CD4-positive, alpha-beta T cell treated with Interleukin-2 at 100 ng/mL for 4 hours (primary cell): ENCODE data around the gene E2F4.

Experiments used
- DNase-seq: peaks from one replicate; pipeline ENCODE4 v3.0.0-alpha.2; 2020; ENCODE audit warnings: low spot score

E2F4 gene

GRCh38 chr16:67190448-67191399 is 1.2 kb upstream of the E2F4 start:
- DNase-seq: no peak

DNA sequence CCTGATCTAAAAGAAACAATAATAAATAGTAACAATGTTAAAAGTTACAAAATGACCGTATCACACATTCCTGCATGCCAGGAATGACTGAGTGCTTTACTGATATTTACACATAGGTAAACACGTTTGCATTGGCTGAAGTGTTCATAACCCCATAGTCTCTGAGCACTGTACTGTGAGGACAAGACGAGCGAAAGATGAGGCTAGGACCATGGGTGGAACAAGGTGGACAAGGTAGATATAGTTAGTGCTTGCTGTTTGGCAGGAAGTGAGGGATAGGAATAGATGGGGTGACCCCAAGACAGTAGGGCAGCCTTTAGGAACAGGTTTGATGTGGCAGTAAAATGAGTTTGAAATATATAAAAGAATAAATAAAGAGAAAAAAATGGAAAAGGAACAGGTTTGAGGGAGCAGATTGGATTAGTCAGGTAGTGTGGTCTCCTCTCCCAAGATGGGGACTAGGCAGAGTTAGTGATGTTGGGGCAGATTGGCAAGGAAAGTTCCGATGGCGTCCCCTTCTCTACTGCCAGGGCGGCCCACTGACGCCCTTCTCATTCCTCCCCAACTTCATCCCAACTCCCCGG is 452 bp upstream of the E2F4 start:
- no peak for DNase-seq

GRCh38 chr16:67192781-67193361 is 916 bp downstream of the E2F4 start:
- DNase-seq: no peak

- no peak for DNase-seq
Measured at GRCh38 chr16:67193536-67193935, 1.6 kb downstream of the E2F4 start.

GRCh38 chr16:67194260-67194659 is 2.3 kb downstream of the E2F4 start:
- no peak for DNase-seq

DNA sequence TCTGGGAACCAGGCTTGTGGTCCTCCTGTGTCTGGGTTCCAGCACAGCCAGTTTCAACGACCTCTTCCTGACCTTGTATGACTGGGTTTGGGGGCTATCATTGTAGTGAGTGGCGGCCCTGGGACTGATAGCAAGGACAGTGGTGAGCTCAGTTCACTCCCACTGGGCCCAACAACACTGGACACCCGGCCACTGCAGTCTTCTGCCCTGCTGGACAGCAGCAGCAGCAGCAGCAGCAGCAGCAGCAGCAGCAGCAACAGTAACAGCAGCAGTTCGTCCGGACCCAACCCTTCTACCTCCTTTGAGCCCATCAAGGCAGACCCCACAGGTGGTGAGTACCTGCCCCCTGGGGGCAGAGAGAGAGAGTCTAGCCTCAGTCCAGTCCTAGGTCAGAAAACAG is 3.7 kb downstream of the E2F4 start:
- DNase-seq: no peak

- DNase-seq: no peak
Measured at GRCh38 chr16:67196881-67197280, 4.9 kb downstream of the E2F4 start.

- no peak for DNase-seq
Measured at GRCh38 chr16:67197704-67198103, 5.7 kb downstream of the E2F4 start.

DNA sequence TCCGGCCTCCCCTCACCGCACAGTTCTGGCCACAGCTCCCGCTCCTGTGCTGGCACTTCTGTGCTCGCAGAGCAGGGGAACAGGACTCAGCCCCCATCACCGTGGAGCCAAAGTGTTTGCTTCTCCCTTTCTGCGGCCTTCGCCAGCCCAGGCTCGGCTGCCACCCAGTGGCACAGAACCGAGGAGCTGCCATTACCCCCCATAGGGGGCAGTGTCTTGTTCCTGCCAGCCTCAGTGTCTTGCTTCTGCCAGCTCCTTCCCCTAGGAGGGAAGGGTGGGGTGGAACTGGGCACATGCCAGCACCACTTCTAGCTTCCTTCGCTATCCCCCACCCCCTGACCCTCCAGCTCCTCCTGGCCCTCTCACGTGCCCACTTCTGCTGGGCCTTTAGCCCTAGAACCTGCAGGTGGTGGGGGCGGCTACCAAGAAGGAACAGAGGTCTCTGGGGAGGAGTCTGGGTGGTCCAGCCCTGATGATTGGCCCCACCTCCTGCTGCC is 6.3 kb downstream of the E2F4 start:
- no peak for DNase-seq

- no peak for DNase-seq
Measured at GRCh38 chr16:67199011-67199807, 7.3 kb downstream of the E2F4 start, which contains the start of gene ELMO3. TSS of gene ELMO3 (plus strand) at chr16:67199131. CDS start at chr16:67199327, 196 bp downstream.

DNA sequence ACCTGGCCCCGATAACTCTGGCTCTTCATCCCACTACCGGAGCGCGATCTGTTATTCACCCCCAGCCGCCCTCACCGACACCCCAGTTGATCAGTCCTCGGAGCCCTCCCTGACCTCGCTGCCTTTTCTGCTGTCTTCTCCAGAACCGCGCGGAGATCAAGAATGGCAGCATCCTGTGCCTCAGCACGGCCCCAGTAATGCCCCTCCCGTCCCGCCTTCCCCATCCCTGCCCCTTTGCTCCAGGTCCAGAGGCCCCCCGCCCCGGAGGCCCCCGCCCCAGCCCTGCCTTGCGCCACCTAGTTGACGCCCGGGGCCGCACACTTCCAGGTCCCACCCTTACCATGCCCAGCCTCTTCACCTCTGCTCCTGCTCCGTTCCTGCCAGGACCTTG is 7.8 kb downstream of the E2F4 start:
- DNase-seq: no peak

- no peak for DNase-seq
Measured at GRCh38 chr16:67200491-67200890, 8.5 kb downstream of the E2F4 start.

DNA sequence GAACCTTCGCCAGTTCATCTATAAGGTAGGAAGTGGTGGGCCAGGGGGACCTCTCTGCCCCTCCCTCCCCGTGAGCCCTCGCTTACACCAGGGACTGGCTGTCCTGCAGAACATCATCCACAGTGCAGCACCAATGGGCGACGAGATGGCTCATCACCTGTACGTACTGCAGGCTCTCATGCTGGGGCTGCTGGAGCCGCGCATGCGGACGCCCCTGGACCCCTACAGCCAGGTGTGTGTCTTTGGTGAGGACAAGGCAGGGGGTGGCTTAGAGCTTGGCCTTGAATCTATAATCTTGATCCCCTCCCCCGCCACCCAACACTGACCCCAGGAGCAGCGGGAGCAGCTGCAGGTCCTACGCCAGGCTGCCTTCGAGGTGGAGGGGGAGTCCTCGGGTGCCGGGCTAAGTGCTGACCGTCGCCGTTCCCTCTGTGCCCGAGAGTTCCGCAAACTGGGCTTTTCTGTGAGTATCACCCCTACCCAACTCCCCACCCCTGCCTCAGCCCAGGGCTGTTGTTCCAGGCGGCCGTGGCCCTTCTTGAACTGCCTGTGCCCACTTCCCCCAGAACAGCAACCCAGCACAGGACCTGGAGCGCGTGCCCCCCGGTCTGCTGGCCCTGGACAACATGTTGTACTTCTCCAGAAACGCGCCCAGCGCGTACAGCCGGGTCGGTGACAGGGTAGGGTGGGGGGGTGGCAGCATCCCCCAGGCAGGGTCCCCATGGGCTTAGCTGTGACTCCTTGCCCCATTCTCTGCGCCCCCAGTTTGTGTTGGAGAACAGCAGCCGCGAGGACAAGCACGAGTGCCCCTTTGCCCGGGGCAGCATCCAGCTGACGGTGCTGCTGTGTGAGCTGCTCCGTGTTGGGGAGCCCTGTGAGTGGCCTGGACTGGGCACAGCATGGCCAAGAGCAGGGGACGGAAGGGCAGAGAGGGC is 9.7 kb downstream of the E2F4 start:
- no peak for DNase-seq

DNA sequence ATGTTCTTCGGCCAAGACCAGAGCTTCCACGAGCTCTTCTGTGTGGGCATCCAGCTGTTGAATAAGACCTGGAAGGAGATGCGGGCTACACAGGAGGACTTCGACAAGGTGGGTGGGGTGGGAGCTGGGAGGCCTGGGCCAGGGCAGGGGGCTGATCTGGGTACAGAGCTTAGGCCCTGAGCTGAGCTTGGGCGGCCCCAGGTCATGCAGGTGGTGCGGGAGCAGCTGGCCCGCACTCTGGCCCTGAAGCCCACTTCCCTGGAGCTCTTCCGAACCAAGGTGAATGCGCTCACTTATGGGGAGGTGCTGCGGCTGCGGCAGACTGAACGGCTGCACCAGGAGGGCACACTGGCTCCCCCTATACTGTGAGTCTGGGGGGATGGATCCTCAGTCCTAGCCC is 10.5 kb downstream of the E2F4 start:
- no peak for DNase-seq

- DNase-seq: no peak
Measured at GRCh38 chr16:67202956-67203493, 11.1 kb downstream of the E2F4 start.

GRCh38 chr16:67204076-67204475 is 12.1 kb downstream of the E2F4 start:
- DNase-seq: no peak

GRCh38 chr16:67206129-67206837 is 14.3 kb downstream of the E2F4 start:
- DNase-seq: no peak

DNA sequence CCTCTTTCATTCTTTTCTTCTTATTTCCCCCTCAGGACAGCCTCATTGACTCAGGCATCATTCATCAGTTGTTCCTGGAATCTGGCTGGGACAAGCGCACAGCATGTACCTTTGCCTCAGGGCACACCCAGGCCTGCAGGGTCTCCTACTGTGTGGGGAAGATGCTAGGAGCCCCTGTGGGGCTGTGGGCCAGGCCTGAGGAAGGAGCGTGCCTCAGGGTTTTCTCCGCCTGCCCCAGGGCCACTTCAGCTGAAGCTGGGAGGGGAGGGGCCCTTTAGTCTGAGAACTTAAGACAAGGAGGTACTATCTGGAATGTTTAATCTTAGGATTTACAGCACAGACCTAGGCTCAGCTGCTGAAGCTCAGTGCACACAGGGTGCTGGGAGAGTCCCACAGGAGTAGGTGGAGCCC is 14.9 kb downstream of the E2F4 start:
- no peak for DNase-seq

DNA sequence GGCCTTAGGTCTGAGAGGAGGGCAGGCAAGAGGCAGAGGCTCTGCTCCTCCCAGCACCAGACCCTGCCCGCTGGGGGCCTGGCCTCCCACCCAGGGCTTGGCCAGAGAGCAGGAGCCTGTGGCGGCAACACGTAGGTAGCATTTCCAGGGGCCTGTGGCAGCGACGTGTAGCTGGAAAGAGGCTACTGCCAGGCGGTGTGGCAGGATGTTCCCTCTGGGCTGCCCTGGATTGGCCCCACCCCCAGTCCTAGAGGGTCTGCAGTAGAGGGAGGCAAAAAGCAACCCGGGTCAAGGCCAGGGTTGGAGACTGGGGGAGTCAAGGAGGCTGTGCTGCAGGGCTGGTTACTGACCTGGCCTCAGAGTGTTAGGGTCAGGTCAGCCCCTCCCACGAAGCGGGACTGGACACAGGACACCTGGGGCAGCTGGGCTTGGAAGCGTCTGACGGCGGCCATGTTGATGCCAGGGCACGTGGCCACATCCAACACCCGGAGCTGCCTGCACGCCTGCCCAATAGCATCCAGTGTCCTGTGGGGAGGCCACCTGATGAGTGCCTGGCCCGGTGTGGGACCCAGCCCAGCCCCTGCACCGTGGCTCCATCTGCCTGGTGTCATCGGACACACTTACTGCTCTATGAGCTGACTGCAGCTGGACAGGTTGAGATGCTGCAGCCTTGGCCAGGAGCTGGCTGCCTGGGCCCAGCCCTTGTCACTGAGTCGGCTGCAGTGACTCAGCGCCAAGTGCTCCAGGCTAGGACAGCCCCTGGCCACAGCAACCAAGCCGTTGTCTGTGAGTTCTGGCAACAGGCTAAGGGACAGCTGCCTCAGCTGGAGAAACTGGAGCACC is 15.5 kb downstream of the E2F4 start:
- DNase-seq: no peak
